ENCODE results near the gene KCNK10. TPM values are rescaled to one million over a fixed set of nuclear protein-coding genes. Genes with fewer than 3 reads are reported as not detected.

The KCNK10 gene
- polyA plus RNA-seq, 1 of the 3 experiments (the other 2 are of a cell fraction), result not detected

DNA sequence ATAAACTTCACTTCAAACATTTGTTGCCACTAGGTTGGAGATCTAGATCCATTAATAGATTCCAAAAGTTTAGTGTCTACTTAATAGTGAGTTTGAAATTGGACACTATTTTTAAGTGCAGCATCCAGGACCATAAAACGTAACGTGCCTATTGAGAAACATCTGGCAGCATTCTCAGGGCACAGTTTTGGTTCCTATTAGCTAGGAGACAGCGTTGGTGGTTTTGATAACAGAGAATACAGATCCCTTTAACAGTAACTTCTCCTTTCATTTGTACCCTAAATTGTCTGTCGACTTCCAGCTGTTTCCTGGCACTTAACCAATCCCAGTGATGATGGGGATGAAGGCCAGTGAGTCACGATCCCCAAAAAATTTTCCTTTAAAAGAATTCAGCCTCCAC is 25.8 kb downstream of the KCNK10 start (continued):
- TF ChIP-seq FOXJ3 (CRISPR knock-in tag; IDR thresholded peaks at IDR 0.05) (no peak), JUND (IDR thresholded peaks at IDR 0.05) (no peak), EP300 (IDR thresholded peaks at IDR 0.05; ENCODE audit: borderline replicate concordance in 1 of 2, low read depth in 1 of 2, low read length in 1 of 2) (no peak)

GRCh38 chr14:88296351-88296750 is 26.7 kb downstream of the KCNK10 start:
- ChIA-PET CTCF (no interaction called here), POLR2A (no interaction called here)
- Histone ChIP-seq H4K20me1 (ENCODE audit: insufficient read depth) (no peaks in the 10 kb centered on the region), H3K27me3 (ENCODE audit: insufficient read depth) (no peaks in the 10 kb centered on the region), H3K27ac (ENCODE audit: low read depth in 2 of 2, low read length in 1 of 2) (no peak overlapping the region), H3K4me1 (ENCODE audit: control insufficient read depth in 1 of 2, insufficient read depth in 2 of 2, low read depth in 1 of 2, low read length in 1 of 2) (no peaks in the 10 kb centered on the region), H3K79me2 (ENCODE audit: insufficient read depth) (no peaks in the 10 kb centered on the region), H2AFZ (ENCODE audit: low read depth) (no peak overlapping the region), H3K9ac (no peak overlapping the region), H3K9me3 (no peaks in the 10 kb centered on the region), H3K9me2 (no peaks in the 10 kb centered on the region), H3K36me3 (replicated peaks in 1 of 2; ENCODE audit: control insufficient read depth in 1 of 2, insufficient read depth in 2 of 2, low read length in 1 of 2) (no peaks in the 10 kb centered on the region), H3K4me3 (ENCODE audit: low read depth in 2 of 2, low read length in 1 of 2) (no peak overlapping the region), H3F3A (replicated peaks; ENCODE audit: insufficient read depth) (no peaks in the 10 kb centered on the region), H3K4me2 (no peak overlapping the region)
- DNase-seq, result no peak
- 34% methylated on average over 4 of the region's 4 CpGs for WGBS (ENCODE audit: low lambda C conversion rate)
- no peak for TF ChIP-seq TAF1 (IDR thresholded peaks at IDR 0.05; ENCODE audit: borderline replicate concordance, low read depth, low read length)

DNA sequence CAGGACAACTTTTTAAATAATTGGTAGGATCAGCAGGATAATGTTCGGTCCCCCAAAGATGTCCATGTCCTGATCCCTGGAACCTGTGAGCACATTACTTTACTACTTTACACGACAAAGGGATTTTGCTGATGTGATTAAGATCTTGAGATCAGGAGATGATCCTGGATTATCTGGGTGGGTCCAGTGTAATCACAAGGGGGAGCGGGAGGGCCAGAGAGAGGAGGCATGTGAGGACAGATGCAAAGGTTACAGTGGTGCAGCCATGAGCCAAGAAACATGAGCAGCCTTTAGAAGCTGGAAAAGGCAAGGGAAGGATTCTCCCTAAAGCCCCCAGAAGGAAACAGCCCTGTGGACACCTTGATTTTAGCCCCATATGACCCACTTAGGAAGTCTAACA is 33.1 kb downstream of the KCNK10 start:
- Histone ChIP-seq H3K4me2 (no peak overlapping the region), H3K79me2 (ENCODE audit: insufficient read depth) (no peaks in the 10 kb centered on the region), H3K27ac (ENCODE audit: low read depth in 2 of 2, low read length in 1 of 2) (no peak overlapping the region), H3K4me1 (ENCODE audit: control insufficient read depth in 1 of 2, insufficient read depth in 2 of 2, low read depth in 1 of 2, low read length in 1 of 2) (no peaks in the 10 kb centered on the region), H3F3A (replicated peaks; ENCODE audit: insufficient read depth) (no peaks in the 10 kb centered on the region), H4K20me1 (ENCODE audit: insufficient read depth) (no peaks in the 10 kb centered on the region), H3K27me3 (ENCODE audit: insufficient read depth) (no peaks in the 10 kb centered on the region), H3K9ac (no peak overlapping the region), H3K9me2 (no peaks in the 10 kb centered on the region), H2AFZ (ENCODE audit: low read depth) (no peak overlapping the region), H3K4me3 (ENCODE audit: low read depth in 2 of 2, low read length in 1 of 2) (no peak overlapping the region), H3K36me3 (replicated peaks in 1 of 2; ENCODE audit: control insufficient read depth in 1 of 2, insufficient read depth in 2 of 2, low read length in 1 of 2) (no peaks in the 10 kb centered on the region), H3K9me3 (no peaks in the 10 kb centered on the region)
- 30% methylated on average over 3 of the region's 3 CpGs for WGBS (ENCODE audit: low lambda C conversion rate)
- TF ChIP-seq FOXJ3 (CRISPR knock-in tag; IDR thresholded peaks at IDR 0.05), result no peak
- TF ChIP-seq RAD21 (IDR thresholded peaks at IDR 0.05; ENCODE audit: low read length), result no peak
- TF ChIP-seq SIN3A (IDR thresholded peaks at IDR 0.05; ENCODE audit: borderline replicate concordance, low read depth, low read length), result no peak
- no peak for TF ChIP-seq FOXM1 (IDR thresholded peaks at IDR 0.05; ENCODE audit: low read depth)
- no peak for TF ChIP-seq EP300 (IDR thresholded peaks at IDR 0.05; ENCODE audit: borderline replicate concordance in 1 of 2, low read depth in 1 of 2, low read length in 1 of 2)
- no peak for TF ChIP-seq CTCF (IDR thresholded peaks at IDR 0.05)
- no peak for TF ChIP-seq JUND (IDR thresholded peaks at IDR 0.05)
- no peak for TF ChIP-seq USF1 (IDR thresholded peaks at IDR 0.05; ENCODE audit: borderline replicate concordance, low read depth)
- no peak for TF ChIP-seq ELF1 (IDR thresholded peaks at IDR 0.05)
- TF ChIP-seq MXI1 (IDR thresholded peaks at IDR 0.05; ENCODE audit: low read depth, low read length), result no peak
- POLR2A ChIA-PET, result no interaction called here
- CTCF ChIA-PET, result interaction anchor here (1.4 kb wide), 1 partner anchor 27 kb away, joined by 3 read pairs; no protein-coding TSS in a partner anchor
- no peak for DNase-seq

Measured in SK-N-SH (cell line).